Measurements from ENCODE around the gene UTP4. TPM values are rescaled to one million over a fixed set of nuclear protein-coding genes. Genes with fewer than 3 reads are reported as not detected.

The UTP4 gene
- total RNA-seq, 1 donor from 2014 or later: 13.3 TPM

DNA sequence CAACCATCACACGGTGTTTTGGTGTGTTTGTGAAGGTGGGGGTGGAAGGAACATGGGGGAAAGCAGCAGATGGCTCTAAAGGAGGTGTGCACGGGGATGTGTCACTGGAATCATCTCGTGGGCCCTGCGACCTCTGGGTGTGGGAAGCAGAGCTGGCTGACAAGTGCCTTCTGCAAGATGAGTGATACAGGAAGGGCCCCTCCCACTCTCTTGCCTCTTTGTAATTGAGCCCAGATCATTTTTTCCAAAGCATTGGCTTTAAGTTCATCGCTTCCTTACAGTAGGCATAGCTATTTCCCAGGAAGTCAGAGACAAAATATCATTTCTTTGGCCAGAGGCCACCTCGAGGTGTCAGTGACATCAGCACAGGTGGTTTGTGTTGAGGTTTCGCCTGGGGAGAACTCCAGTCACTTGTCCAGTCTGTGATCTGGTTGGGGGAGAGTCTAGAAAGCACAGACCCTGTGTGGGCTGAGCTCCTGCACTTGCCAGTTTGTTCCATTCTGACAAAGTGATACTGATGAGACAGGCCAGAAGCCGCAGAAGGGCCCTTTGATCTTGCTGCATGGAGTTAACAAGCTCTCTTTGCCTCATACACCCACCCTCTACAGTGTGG is 33.9 kb downstream of the UTP4 start:
- no peaks in the 10 kb centered on the region for H3K9me3 Mint-ChIP-seq
- Histone ChIP-seq H3K4me1 (no peaks in the 10 kb centered on the region), H3K79me2 (ENCODE audit: low read depth) (no peaks in the 10 kb centered on the region), H3K9me3 (ENCODE audit: low read depth) (no peaks in the 10 kb centered on the region), H3K27ac (no peak overlapping the region), H3K9ac (no peak overlapping the region), H4K20me1 (ENCODE audit: low read depth) (no peaks in the 10 kb centered on the region), H3K4me2 (no peak overlapping the region), H3F3A (ENCODE audit: low read depth) (no peaks in the 10 kb centered on the region), H3K27me3 (no peaks in the 10 kb centered on the region), H3K36me3 (peaks cover 6% of the 10 kb centered on the region), H3K4me3 (no peak overlapping the region), H2AFZ (replicated peaks) (no peak overlapping the region)
- no peaks in the 10 kb centered on the region for H3K27me3 Mint-ChIP-seq (ENCODE audit: insufficient read depth, low read depth)
- DNase-seq (ENCODE audit: low spot score): no peak
- H3K4me1 Mint-ChIP-seq: no peaks in the 10 kb centered on the region
- peaks cover 34% of the 10 kb centered on the region for H3K36me3 Mint-ChIP-seq
- TF ChIP-seq EZH2phosphoT487 (IDR thresholded peaks at IDR 0.05) (no peak), EZH2 (IDR thresholded peaks at IDR 0.05) (no peak)
- TF ChIP-seq, protein P1, sequence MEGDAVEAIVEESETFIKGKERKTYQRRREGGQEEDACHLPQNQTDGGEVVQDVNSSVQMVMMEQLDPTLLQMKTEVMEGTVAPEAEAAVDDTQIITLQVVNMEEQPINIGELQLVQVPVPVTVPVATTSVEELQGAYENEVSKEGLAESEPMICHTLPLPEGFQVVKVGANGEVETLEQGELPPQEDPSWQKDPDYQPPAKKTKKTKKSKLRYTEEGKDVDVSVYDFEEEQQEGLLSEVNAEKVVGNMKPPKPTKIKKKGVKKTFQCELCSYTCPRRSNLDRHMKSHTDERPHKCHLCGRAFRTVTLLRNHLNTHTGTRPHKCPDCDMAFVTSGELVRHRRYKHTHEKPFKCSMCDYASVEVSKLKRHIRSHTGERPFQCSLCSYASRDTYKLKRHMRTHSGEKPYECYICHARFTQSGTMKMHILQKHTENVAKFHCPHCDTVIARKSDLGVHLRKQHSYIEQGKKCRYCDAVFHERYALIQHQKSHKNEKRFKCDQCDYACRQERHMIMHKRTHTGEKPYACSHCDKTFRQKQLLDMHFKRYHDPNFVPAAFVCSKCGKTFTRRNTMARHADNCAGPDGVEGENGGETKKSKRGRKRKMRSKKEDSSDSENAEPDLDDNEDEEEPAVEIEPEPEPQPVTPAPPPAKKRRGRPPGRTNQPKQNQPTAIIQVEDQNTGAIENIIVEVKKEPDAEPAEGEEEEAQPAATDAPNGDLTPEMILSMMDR (IDR thresholded peaks at IDR 0.05): no peak
- no peak overlapping the region for H3K27ac Mint-ChIP-seq
- no peak overlapping the region for H3K4me3 Mint-ChIP-seq

DNA sequence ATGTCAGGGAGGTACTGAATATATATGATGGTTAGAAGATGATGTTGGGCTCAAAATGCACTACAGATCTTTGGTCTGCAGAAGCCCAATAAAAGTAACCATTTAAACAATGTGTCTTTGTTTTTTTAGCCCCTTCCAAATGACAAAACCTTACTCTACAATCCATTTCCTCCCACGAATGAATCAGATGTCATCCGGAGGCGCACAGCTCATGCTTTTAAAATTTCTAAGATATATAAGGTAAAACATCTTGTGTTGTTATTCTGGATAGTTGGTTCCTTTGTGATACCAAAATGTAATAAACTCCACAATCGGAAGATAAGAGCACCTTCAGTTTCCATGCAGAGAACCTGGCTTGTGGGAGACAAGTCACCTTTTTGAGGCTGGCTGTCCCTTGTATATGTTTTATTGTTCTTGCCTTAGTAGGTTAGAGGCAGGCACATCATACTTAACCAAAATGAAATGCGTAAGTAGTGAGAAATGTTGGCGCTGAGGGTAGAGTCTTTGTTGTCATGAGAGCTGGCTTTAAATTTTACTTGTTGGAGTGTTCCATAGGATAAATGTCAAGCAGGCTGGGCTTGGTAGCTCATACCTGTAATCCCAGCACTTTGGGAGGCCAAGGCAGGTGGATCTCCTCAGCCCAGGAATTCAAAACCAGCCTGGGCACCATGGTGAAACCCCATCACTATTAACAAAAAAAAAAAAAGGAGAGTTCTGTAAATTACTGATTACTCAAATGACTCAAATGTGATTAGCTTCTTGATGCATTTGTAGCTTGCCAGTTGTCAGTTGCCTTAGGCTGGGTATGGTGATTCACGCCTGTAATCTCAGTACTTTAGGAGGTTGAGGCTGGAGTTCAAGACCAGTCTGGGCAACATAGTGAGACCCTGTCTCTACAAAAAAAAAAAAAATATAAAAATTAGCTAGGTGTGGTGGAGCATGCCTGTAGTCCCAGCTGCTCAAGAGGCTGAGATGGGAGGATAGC is 34.8 kb downstream of the UTP4 start:
- TF ChIP-seq EZH2phosphoT487 (IDR thresholded peaks at IDR 0.05): no peak
- TF ChIP-seq EZH2 (IDR thresholded peaks at IDR 0.05): no peak
- TF ChIP-seq, protein P1 (IDR thresholded peaks at IDR 0.05): no peak
- no peak overlapping the region for H3K27ac Mint-ChIP-seq
- no peak overlapping the region for H3K4me2 ChIP-seq
- H3K4me3 Mint-ChIP-seq: no peak overlapping the region
- no peak overlapping the region for H3K4me3 ChIP-seq
- no peak overlapping the region for H2AFZ ChIP-seq (replicated peaks)
- H3K27ac ChIP-seq: no peak overlapping the region
- H3K9me3 Mint-ChIP-seq: no peaks in the 10 kb centered on the region
- no peaks in the 10 kb centered on the region for H3K9me3 ChIP-seq (ENCODE audit: low read depth)
- H3K36me3 ChIP-seq: peaks cover 4% of the 10 kb centered on the region
- no peak for DNase-seq (ENCODE audit: low spot score)
- H3K4me1 Mint-ChIP-seq: no peaks in the 10 kb centered on the region
- no peaks in the 10 kb centered on the region for H3K27me3 Mint-ChIP-seq (ENCODE audit: insufficient read depth, low read depth)
- H3K9ac ChIP-seq: no peak overlapping the region
- peaks cover 34% of the 10 kb centered on the region for H3K36me3 Mint-ChIP-seq
- H3K79me2 ChIP-seq (ENCODE audit: low read depth): no peaks in the 10 kb centered on the region
- H3K4me1 ChIP-seq: no peaks in the 10 kb centered on the region
- no peaks in the 10 kb centered on the region for H3F3A ChIP-seq (ENCODE audit: low read depth)
- no peaks in the 10 kb centered on the region for H4K20me1 ChIP-seq (ENCODE audit: low read depth)
- H3K27me3 ChIP-seq: no peaks in the 10 kb centered on the region

DNA sequence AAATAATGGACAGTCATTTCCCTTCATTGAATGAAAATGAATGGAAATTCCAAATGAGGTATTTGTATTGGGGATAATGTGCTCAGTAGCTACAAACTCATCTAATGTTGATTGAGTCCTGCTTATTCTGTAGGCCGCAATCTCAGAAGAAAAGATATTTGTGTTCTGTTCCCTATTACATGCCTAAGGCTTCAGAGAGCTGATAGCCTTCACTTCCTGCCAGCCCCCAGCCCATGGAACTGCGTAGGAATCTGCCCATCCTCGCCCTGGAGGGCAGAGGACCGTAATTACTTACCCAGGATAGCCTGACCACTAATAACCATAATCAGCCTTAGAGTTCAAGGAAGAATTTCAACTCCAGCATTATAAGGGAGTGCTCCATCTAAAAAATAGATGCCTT is 36.6 kb downstream of the UTP4 start:
- no peaks in the 10 kb centered on the region for H3K9me3 ChIP-seq (ENCODE audit: low read depth)
- Mint-ChIP-seq H3K27ac (no peak overlapping the region), H3K9me3 (no peaks in the 10 kb centered on the region), H3K36me3 (peaks cover 27% of the 10 kb centered on the region), H3K4me3 (no peak overlapping the region), H3K4me1 (no peaks in the 10 kb centered on the region), H3K27me3 (ENCODE audit: insufficient read depth, low read depth) (no peaks in the 10 kb centered on the region)
- no peak overlapping the region for H3K9ac ChIP-seq
- DNase-seq (ENCODE audit: low spot score): no peak
- H4K20me1 ChIP-seq (ENCODE audit: low read depth): no peaks in the 10 kb centered on the region
- H3K79me2 ChIP-seq (ENCODE audit: low read depth): no peaks in the 10 kb centered on the region
- no peak overlapping the region for H3K4me3 ChIP-seq
- H3K36me3 ChIP-seq: peaks cover 4% of the 10 kb centered on the region
- TF ChIP-seq, protein P1 (IDR thresholded peaks at IDR 0.05): no peak
- TF ChIP-seq EZH2 (IDR thresholded peaks at IDR 0.05) (no peak), EZH2phosphoT487 (IDR thresholded peaks at IDR 0.05) (no peak)
- no peak overlapping the region for H3K27ac ChIP-seq
- no peak overlapping the region for H2AFZ ChIP-seq (replicated peaks)
- H3F3A ChIP-seq (ENCODE audit: low read depth): no peaks in the 10 kb centered on the region
- no peak overlapping the region for H3K4me2 ChIP-seq
- H3K27me3 ChIP-seq: no peaks in the 10 kb centered on the region
- H3K4me1 ChIP-seq: no peaks in the 10 kb centered on the region
